Measurements from ENCODE around the gene SLC22A23.

DNA sequence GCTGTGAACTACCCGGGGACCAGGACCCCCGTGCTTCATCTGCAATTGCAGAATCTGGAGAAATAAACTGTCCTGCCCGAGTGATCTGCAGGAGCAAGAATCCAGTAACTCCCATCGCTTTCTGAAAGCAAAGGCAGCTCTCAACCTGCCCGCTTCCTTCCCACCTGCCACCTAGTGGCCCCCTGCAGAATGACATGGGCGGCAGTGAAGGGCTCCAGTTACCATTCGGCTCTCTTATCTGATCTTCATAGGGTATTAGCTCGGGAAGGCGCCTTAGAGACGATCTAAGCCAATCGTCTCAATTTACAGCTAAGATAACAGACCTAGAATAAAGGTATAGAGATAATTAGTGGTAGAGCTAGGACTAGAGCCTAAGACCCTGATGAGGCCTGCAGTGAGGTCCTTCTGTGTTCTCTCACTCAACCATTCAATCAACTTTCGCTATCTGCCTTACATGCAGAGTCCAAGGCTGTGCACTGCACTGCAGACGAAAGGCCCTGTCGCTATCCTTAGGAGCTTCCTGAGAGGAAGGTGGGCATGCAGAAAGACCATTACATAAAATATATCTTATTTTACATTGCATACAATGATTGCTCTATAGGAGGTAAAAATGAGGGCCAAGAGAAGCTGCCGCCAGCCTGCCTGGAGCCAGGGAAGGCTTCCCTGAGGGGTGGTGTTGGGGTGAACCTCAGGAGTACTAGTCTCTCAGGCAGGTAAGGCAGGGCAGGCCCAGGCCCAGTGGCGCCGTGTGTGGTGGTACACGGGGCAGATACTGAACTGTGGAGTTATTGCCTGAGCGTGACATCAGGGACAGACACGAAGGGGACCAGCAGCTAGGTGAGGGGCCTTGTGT, 205.2 kb downstream of the SLC22A23 start:
- TF ChIP-seq CTCF (IDR thresholded peaks at IDR 0.05; ENCODE audit: borderline replicate concordance, extremely low read depth, low read length, poor library complexity, severe bottlenecking) (peak; percentile 98), EZH2 (IDR thresholded peaks at IDR 0.05; ENCODE audit: borderline replicate concordance, low read depth, low read length, severe bottlenecking) (no peak)

All from DND-41 (cell line).